ENCODE measurements around the gene MIPEP. TPM values are rescaled to one million over a fixed set of nuclear protein-coding genes. Genes with fewer than 3 reads are reported as not detected.

MIPEP gene
- total RNA-seq, 2 experiments from 2014 or later, result 13.2 to 15.5 TPM

- CTCF ChIA-PET, result interaction anchor here (0.5 to 2.4 kb wide), 3 partner anchors 10 to 290 kb away, joined by 3 to 8 read pairs (median 7); no protein-coding TSS in a partner anchor
- H3K27ac Mint-ChIP-seq, result no peak overlapping the region
- DNase-seq (no peak), ATAC-seq (no peak)
- POLR2A ChIA-PET, result no interaction called here
- no peak overlapping the region for H3K4me3 Mint-ChIP-seq
- intact Hi-C loops (cut with DNase I, micrococcal nuclease), result loop anchor here in 1 of 2 experiments (10.0 kb wide), 1 partner anchor 156 kb away; no protein-coding TSS in a partner anchor
- H3K27me3 Mint-ChIP-seq, result peaks cover 2% of the 10 kb centered on the region
- no peaks in the 10 kb centered on the region for H3K36me3 Mint-ChIP-seq (ENCODE audit: low read depth)
- no peaks in the 10 kb centered on the region for H3K9me3 Mint-ChIP-seq (ENCODE audit: low read depth)
- H3K4me1 Mint-ChIP-seq, result peaks cover 20% of the 10 kb centered on the region
These were observed 170.2 kb downstream of the MIPEP start for GRCh38 chr13:23718996-23719395.

- POLR2A ChIA-PET, result no interaction called here
- peaks cover 2% of the 10 kb centered on the region for H3K9me3 Mint-ChIP-seq (ENCODE audit: low read depth)
- H3K27me3 Mint-ChIP-seq, result peaks cover 3% of the 10 kb centered on the region
- H3K27ac Mint-ChIP-seq, result no peak overlapping the region
- intact Hi-C loops (cut with DNase I, micrococcal nuclease), result loop anchor here (2.0 to 10.0 kb wide), 2 partner anchors 154 to 158 kb away; no protein-coding TSS in a partner anchor
- CTCF ChIA-PET, result no interaction called here
- peaks cover 20% of the 10 kb centered on the region for H3K4me1 Mint-ChIP-seq
- DNase-seq (no peak), ATAC-seq (no peak)
- no peaks in the 10 kb centered on the region for H3K36me3 Mint-ChIP-seq (ENCODE audit: low read depth)
- H3K4me3 Mint-ChIP-seq, result no peak overlapping the region
These were observed 172.8 kb downstream of the MIPEP start for GRCh38 chr13:23716401-23716800.

- DNase-seq (peak; percentile 32), ATAC-seq (no peak)
- H3K36me3 Mint-ChIP-seq (ENCODE audit: low read depth), result no peaks in the 10 kb centered on the region
- ChIA-PET CTCF (no interaction called here), POLR2A (no interaction called here)
- H3K27ac Mint-ChIP-seq, result no peak overlapping the region
- peaks cover 3% of the 10 kb centered on the region for H3K27me3 Mint-ChIP-seq
- no peak overlapping the region for H3K4me3 Mint-ChIP-seq
- intact Hi-C loops (cut with DNase I, micrococcal nuclease), result loop anchor here (2.0 to 10.0 kb wide), 2 partner anchors 155 to 159 kb away; no protein-coding TSS in a partner anchor
- peaks cover 20% of the 10 kb centered on the region for H3K4me1 Mint-ChIP-seq
- H3K9me3 Mint-ChIP-seq (ENCODE audit: low read depth), result peaks cover 2% of the 10 kb centered on the region
These were observed 173.4 kb downstream of the MIPEP start for GRCh38 chr13:23715762-23716235.

GRCh38 chr13:23715092-23715761, 174.0 kb downstream of the MIPEP start:
- no peaks in the 10 kb centered on the region for H3K36me3 Mint-ChIP-seq (ENCODE audit: low read depth)
- peaks cover 3% of the 10 kb centered on the region for H3K27me3 Mint-ChIP-seq
- no peak overlapping the region for H3K4me3 Mint-ChIP-seq
- no peak overlapping the region for H3K27ac Mint-ChIP-seq
- POLR2A ChIA-PET, result no interaction called here
- no peak for DNase-seq
- H3K4me1 Mint-ChIP-seq, result peaks cover 20% of the 10 kb centered on the region
- H3K9me3 Mint-ChIP-seq (ENCODE audit: low read depth), result peaks cover 2% of the 10 kb centered on the region
- ATAC-seq, result no peak
- CTCF ChIA-PET, result no interaction called here
- intact Hi-C loops (cut with DNase I, micrococcal nuclease), result loop anchor here in 1 of 2 experiments (10.0 kb wide), 1 partner anchor 160 kb away; no protein-coding TSS in a partner anchor

- Mint-ChIP-seq H3K27me3 (peaks cover 3% of the 10 kb centered on the region), H3K36me3 (ENCODE audit: low read depth) (no peaks in the 10 kb centered on the region), H3K4me1 (peaks cover 20% of the 10 kb centered on the region), H3K27ac (no peak overlapping the region), H3K4me3 (no peak overlapping the region), H3K9me3 (ENCODE audit: low read depth) (peaks cover 2% of the 10 kb centered on the region)
- no peak for ATAC-seq
- intact Hi-C loops (cut with DNase I, micrococcal nuclease), result loop anchor here in 1 of 2 experiments (10.0 kb wide), 1 partner anchor 160 kb away; no protein-coding TSS in a partner anchor
- ChIA-PET POLR2A (no interaction called here), CTCF (no interaction called here)
- DNase-seq, result no peak
These were observed 174.5 kb downstream of the MIPEP start for GRCh38 chr13:23714672-23715071.

GRCh38 chr13:23711355-23711754, 177.8 kb downstream of the MIPEP start:
- ATAC-seq (no peak), DNase-seq (no peak)
- Mint-ChIP-seq H3K4me1 (no peaks in the 10 kb centered on the region), H3K27me3 (peaks cover 3% of the 10 kb centered on the region), H3K4me3 (no peak overlapping the region), H3K27ac (no peak overlapping the region), H3K9me3 (ENCODE audit: low read depth) (peaks cover 2% of the 10 kb centered on the region), H3K36me3 (ENCODE audit: low read depth) (no peaks in the 10 kb centered on the region)
- CTCF ChIA-PET, result interaction anchor here (1.8 kb wide), 1 partner anchor 11 kb away, joined by 4 read pairs; no protein-coding TSS in a partner anchor
- POLR2A ChIA-PET, result no interaction called here
- intact Hi-C loops (cut with DNase I, micrococcal nuclease), result loop anchor here in 1 of 2 experiments (10.0 kb wide), 1 partner anchor 163 kb away; no protein-coding TSS in a partner anchor

GRCh38 chr13:23710366-23710765, 178.8 kb downstream of the MIPEP start:
- ATAC-seq, result no peak
- Mint-ChIP-seq H3K4me3 (no peak overlapping the region), H3K27ac (no peak overlapping the region), H3K4me1 (no peaks in the 10 kb centered on the region), H3K36me3 (ENCODE audit: low read depth) (no peaks in the 10 kb centered on the region), H3K9me3 (ENCODE audit: low read depth) (peaks cover 2% of the 10 kb centered on the region), H3K27me3 (peaks cover 3% of the 10 kb centered on the region)
- no peak for DNase-seq
- CTCF ChIA-PET, result interaction anchor here (0.7 kb wide), 1 partner anchor 230 kb away, joined by 3 read pairs; no protein-coding TSS in a partner anchor
- POLR2A ChIA-PET, result no interaction called here
- intact Hi-C loops (cut with DNase I, micrococcal nuclease), result loop anchor here in 1 of 2 experiments (10.0 kb wide), 1 partner anchor 164 kb away; no protein-coding TSS in a partner anchor

- POLR2A ChIA-PET, result no interaction called here
- ATAC-seq (no peak), DNase-seq (no peak)
- Mint-ChIP-seq H3K27me3 (peaks cover 3% of the 10 kb centered on the region), H3K27ac (no peak overlapping the region), H3K36me3 (ENCODE audit: low read depth) (no peaks in the 10 kb centered on the region), H3K9me3 (ENCODE audit: low read depth) (peaks cover 2% of the 10 kb centered on the region), H3K4me3 (no peak overlapping the region), H3K4me1 (no peaks in the 10 kb centered on the region)
- CTCF ChIA-PET, result interaction anchor here (2.4 kb wide), 1 partner anchor 9 kb away, joined by 8 read pairs; no protein-coding TSS in a partner anchor
- intact Hi-C loops (cut with DNase I, micrococcal nuclease), result loop anchor here in 1 of 2 experiments (5.0 kb wide), 1 partner anchor 242 kb away; no protein-coding TSS in a partner anchor
These were observed 179.7 kb downstream of the MIPEP start for GRCh38 chr13:23709536-23709935.

- ChIA-PET POLR2A (no interaction called here), CTCF (interaction anchor here (0.7 to 2.4 kb wide), 5 partner anchors 10 to 156 kb away, joined by 3 to 8 read pairs (median 3); no protein-coding TSS in a partner anchor)
- Mint-ChIP-seq H3K27ac (no peak overlapping the region), H3K4me1 (no peaks in the 10 kb centered on the region), H3K36me3 (ENCODE audit: low read depth) (no peaks in the 10 kb centered on the region), H3K27me3 (no peaks in the 10 kb centered on the region), H3K4me3 (no peak overlapping the region), H3K9me3 (ENCODE audit: low read depth) (peaks cover 2% of the 10 kb centered on the region)
- ATAC-seq (no peak), DNase-seq (peak; percentile 20)
- intact Hi-C loops (cut with DNase I, micrococcal nuclease), result loop anchor here in 1 of 2 experiments (5.0 kb wide), 1 partner anchor 240 kb away; no protein-coding TSS in a partner anchor
These were observed 181.5 kb downstream of the MIPEP start for GRCh38 chr13:23707674-23708073.

- DNase-seq (no peak), ATAC-seq (no peak)
- no peaks in the 10 kb centered on the region for H3K9me3 Mint-ChIP-seq (ENCODE audit: low read depth)
- CTCF ChIA-PET, result no interaction called here
- intact Hi-C loops (cut with DNase I, micrococcal nuclease), result loop anchor here in 1 of 2 experiments (5.0 kb wide), 1 partner anchor 238 kb away; no protein-coding TSS in a partner anchor
- H3K27ac Mint-ChIP-seq, result no peak overlapping the region
- H3K27me3 Mint-ChIP-seq, result no peaks in the 10 kb centered on the region
- POLR2A ChIA-PET, result no interaction called here
- H3K4me1 Mint-ChIP-seq, result no peaks in the 10 kb centered on the region
- no peak overlapping the region for H3K4me3 Mint-ChIP-seq
- H3K36me3 Mint-ChIP-seq (ENCODE audit: low read depth), result no peaks in the 10 kb centered on the region
These were observed 183.6 kb downstream of the MIPEP start for GRCh38 chr13:23705583-23705982.

GRCh38 chr13:23703246-23703860, 185.8 kb downstream of the MIPEP start:
- intact Hi-C loops (cut with DNase I, micrococcal nuclease), result no loop called here
- Mint-ChIP-seq H3K4me1 (no peaks in the 10 kb centered on the region), H3K9me3 (ENCODE audit: low read depth) (no peaks in the 10 kb centered on the region), H3K27me3 (no peaks in the 10 kb centered on the region), H3K4me3 (no peak overlapping the region), H3K36me3 (ENCODE audit: low read depth) (no peaks in the 10 kb centered on the region), H3K27ac (no peak overlapping the region)
- no peak for DNase-seq
- ChIA-PET POLR2A (no interaction called here), CTCF (interaction anchor here (0.6 kb wide), 1 partner anchor 479 kb away, joined by 3 read pairs; no protein-coding TSS in a partner anchor)
- ATAC-seq, result no peak
